WTC11 (cell line): ENCODE results near the gene VTI1A.

ENCODE experiments used
- NR2C2 ChIP-seq: sonication (generic); formaldehyde crosslinking; IDR thresholded peaks from 2 replicates; pipeline ENCODE4 v1.8.0; 2022; ENCODE audit warnings: mild to moderate bottlenecking, missing genetic modification reagents
- TF ChIP-seq, protein P1 (sequence below): sonication (generic); formaldehyde crosslinking; IDR thresholded peaks from 2 replicates; pipeline ENCODE4 v1.8.0; 2023; ENCODE audit warnings: missing genetic modification reagents
- TF ChIP-seq, protein P2 (sequence below): sonication (generic); formaldehyde crosslinking; IDR thresholded peaks from 2 replicates; pipeline ENCODE4 v1.8.0; 2022; ENCODE audit warnings: missing genetic modification reagents

DNA sequence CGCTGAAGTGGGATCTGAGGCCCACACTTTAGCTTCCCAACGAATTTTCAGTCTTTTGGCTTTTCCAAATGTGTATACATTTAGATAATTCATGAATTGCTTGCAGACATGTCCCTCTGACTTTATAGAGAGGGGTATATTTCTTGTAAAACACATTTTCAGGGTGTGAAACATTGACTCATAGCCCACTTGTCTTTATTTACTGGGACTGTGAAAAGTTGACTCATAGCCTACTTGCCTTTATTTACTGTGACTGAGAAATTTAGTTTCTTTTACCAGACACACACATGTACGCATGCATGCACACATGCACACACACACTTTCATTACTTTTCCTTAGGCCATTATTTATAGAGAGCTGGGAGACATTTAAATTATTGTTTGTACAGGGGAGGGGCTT, 79.1 kb downstream of the VTI1A start:
- TF ChIP-seq, protein P1, sequence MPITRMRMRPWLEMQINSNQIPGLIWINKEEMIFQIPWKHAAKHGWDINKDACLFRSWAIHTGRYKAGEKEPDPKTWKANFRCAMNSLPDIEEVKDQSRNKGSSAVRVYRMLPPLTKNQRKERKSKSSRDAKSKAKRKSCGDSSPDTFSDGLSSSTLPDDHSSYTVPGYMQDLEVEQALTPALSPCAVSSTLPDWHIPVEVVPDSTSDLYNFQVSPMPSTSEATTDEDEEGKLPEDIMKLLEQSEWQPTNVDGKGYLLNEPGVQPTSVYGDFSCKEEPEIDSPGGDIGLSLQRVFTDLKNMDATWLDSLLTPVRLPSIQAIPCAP (CRISPR knock-in tag), result no peak
- TF ChIP-seq, protein P2, sequence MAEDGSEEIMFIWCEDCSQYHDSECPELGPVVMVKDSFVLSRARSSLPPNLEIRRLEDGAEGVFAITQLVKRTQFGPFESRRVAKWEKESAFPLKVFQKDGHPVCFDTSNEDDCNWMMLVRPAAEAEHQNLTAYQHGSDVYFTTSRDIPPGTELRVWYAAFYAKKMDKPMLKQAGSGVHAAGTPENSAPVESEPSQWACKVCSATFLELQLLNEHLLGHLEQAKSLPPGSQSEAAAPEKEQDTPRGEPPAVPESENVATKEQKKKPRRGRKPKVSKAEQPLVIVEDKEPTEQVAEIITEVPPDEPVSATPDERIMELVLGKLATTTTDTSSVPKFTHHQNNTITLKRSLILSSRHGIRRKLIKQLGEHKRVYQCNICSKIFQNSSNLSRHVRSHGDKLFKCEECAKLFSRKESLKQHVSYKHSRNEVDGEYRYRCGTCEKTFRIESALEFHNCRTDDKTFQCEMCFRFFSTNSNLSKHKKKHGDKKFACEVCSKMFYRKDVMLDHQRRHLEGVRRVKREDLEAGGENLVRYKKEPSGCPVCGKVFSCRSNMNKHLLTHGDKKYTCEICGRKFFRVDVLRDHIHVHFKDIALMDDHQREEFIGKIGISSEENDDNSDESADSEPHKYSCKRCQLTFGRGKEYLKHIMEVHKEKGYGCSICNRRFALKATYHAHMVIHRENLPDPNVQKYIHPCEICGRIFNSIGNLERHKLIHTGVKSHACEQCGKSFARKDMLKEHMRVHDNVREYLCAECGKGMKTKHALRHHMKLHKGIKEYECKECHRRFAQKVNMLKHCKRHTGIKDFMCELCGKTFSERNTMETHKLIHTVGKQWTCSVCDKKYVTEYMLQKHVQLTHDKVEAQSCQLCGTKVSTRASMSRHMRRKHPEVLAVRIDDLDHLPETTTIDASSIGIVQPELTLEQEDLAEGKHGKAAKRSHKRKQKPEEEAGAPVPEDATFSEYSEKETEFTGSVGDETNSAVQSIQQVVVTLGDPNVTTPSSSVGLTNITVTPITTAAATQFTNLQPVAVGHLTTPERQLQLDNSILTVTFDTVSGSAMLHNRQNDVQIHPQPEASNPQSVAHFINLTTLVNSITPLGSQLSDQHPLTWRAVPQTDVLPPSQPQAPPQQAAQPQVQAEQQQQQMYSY (CRISPR knock-in tag), result no peak
- no peak for TF ChIP-seq NR2C2
